ENCODE data around the gene C9orf43. TPM values are rescaled to one million over a fixed set of nuclear protein-coding genes. Genes with fewer than 3 reads are reported as not detected.

C9orf43 gene
- total and polyA plus RNA-seq, 9 of the 15 experiments (the other 6 are each of a cell fraction or from before 2014, with no cell fraction given) = 0.21 to 0.58 (median 0.33) TPM

DNA sequence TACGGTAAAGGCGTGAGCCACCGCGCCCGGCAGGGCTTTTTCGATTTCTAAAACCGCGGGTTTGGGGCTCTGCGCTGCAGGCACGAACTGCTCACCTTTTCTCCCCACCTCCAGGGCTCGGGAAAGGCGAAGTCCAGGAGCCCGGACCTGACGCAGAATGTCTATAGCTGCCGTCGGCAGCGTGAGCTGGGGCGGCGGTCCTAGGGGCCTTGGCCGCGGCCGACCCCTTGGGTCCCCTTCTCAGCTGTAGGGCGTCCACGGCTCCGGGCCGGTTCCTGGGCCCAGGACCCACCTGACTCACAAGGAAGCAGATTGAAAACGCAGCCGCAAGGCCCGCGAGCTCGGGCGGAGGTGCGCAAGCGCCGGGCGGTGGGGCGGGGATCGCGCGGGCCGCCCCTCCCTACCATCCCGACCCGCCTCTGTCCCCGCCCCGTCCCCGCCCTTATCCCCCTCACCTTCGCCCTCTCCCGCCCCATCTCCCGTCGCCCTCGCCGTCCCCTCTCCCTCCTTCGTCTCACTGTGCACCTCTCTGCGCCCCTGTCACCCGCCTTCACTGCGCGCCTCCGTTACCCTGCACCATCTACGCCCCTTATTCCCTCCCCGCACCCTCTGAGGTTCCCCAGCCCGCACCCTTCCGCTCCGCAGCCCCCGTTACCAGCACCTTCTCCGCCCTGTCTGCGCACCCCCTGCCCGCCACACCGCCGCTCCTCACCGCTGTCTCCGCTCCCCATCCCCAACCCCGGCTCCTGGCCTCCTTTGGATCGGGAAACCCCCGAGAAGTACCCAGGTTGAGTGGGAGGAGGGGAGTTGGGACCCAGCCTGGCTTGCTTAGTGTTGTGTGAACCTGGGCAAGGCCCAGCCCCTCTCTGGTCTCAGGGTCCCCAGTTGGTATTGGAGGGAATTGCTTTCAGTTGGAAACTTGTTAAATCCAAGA is 33.6 kb upstream of the C9orf43 start, which contains the start of gene HDHD3 (continued):
- TF ChIP-seq TRIM25 (IDR thresholded peaks at IDR 0.05; ENCODE audit: borderline replicate concordance) (no peak), MBD2 (IDR thresholded peaks at IDR 0.05; ENCODE audit: borderline replicate concordance, low read depth) (0 out of 2 replicates have a peak, but pooled peaks have one; percentile 29), RBM14 (IDR thresholded peaks at IDR 0.05; ENCODE audit: borderline replicate concordance, insufficient read depth, low read depth, low read length) (no peak), ZNF316 (IDR thresholded peaks at IDR 0.05) (peak; percentile 52), JUND (IDR thresholded peaks at IDR 0.05; ENCODE audit: borderline replicate concordance, low read depth, low read length) (no peak), JUND (tag; IDR thresholded peaks at IDR 0.05; ENCODE audit: borderline replicate concordance, low read depth, low read length) (no peak), ZC3H8 (IDR thresholded peaks at IDR 0.05) (no peak), ZNF57 (CRISPR knock-in tag; IDR thresholded peaks at IDR 0.05) (no peak), EGR1 (conservative IDR thresholded peaks at IDR 0.05) (0 out of 2 replicates have a peak, but pooled peaks have one; percentile 10), KDM1A (IDR thresholded peaks at IDR 0.05) (no peak), TAF7 (tag; IDR thresholded peaks at IDR 0.05) (no peak), AFF4 (CRISPR knock-in tag; IDR thresholded peaks at IDR 0.05) (no peak), TBP (optimal IDR thresholded peaks at IDR 0.05; ENCODE audit: low read depth, low read length) (peak; percentile 41), ZNF133 (CRISPR knock-in tag; IDR thresholded peaks at IDR 0.05) (no peak), SRF (CRISPR knock-in tag; IDR thresholded peaks at IDR 0.05) (0 out of 4 replicates have a peak, but pooled peaks of 1 of the 2 experiments have one; percentile 20), JUN (IDR thresholded peaks at IDR 0.05; ENCODE audit: borderline replicate concordance, low read depth, low read length) (no peak), JUN (CRISPR knock-in tag; IDR thresholded peaks at IDR 0.05; ENCODE audit: borderline replicate concordance) (no peak)
- TF ChIP-seq, protein P1, sequence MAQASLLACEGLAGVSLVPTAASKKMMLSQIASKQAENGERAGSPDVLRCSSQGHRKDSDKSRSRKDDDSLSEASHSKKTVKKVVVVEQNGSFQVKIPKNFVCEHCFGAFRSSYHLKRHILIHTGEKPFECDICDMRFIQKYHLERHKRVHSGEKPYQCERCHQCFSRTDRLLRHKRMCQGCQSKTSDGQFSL (CRISPR knock-in tag; IDR thresholded peaks at IDR 0.05) = peak; percentile 61; the same call in 1 of the 2 replicates
- TF ChIP-seq, protein P1 (tag; IDR thresholded peaks at IDR 0.05) = peak in 1 of 2 experiments; percentile 76; a peak in 1 of 4 replicates
